ENCODE data around the gene ANO3.
"Not testable (repeated sequence)": the region's sequence is repeated elsewhere in the genome, so short reads cannot be mapped to it uniquely, and the experiment has no call there.

Gene ANO3

GRCh38 chr11:26556582-26556981 is 224.7 kb downstream of the ANO3 start:
- DNase-seq (ENCODE audit: low read depth), result no peak
- H3K4me3 ChIP-seq (ENCODE audit: low read depth, low read length), result no peak overlapping the region

- no peak for DNase-seq (ENCODE audit: low read depth)
- no peak overlapping the region for H3K4me3 ChIP-seq (ENCODE audit: low read depth, low read length)
Measured at GRCh38 chr11:26557666-26558065, 225.7 kb downstream of the ANO3 start.

GRCh38 chr11:26558190-26558589 is 226.3 kb downstream of the ANO3 start:
- DNase-seq (ENCODE audit: low read depth), result no peak
- H3K4me3 ChIP-seq (ENCODE audit: low read depth, low read length), result no peak overlapping the region

- no peak overlapping the region for H3K4me3 ChIP-seq (ENCODE audit: low read depth, low read length)
Measured at GRCh38 chr11:26569646-26570045, 237.7 kb downstream of the ANO3 start.

GRCh38 chr11:26571861-26572654 is 240.1 kb downstream of the ANO3 start, which contains the start of gene MUC15:
Gene MUC15, minus strand, starts transcription at chr11:26572263. Its CDS starts 5,169 bp downstream, at chr11:26567094.
- no peak within 1 kb of the TSS for H3K4me3 ChIP-seq (ENCODE audit: low read depth, low read length)
- DNase-seq (ENCODE audit: low read depth), result no peak

More at GRCh38 chr11:26569646-26570045, 237.7 kb downstream of the ANO3 start:
- DNase-seq (ENCODE audit: low read depth), result no peak

- H3K4me3 ChIP-seq (ENCODE audit: low read depth, low read length), result no peak overlapping the region
- no peak for DNase-seq (ENCODE audit: low read depth)
Measured at GRCh38 chr11:26572770-26573402, 241.0 kb downstream of the ANO3 start.

GRCh38 chr11:26573896-26574295 is 242.0 kb downstream of the ANO3 start:
- no peak for DNase-seq (ENCODE audit: low read depth)
- H3K4me3 ChIP-seq (ENCODE audit: low read depth, low read length), result no peak overlapping the region

GRCh38 chr11:26575946-26576345 is 244.0 kb downstream of the ANO3 start:
- DNase-seq (ENCODE audit: low read depth), result no peak
- no peak overlapping the region for H3K4me3 ChIP-seq (ENCODE audit: low read depth, low read length)

GRCh38 chr11:26578998-26579661 is 247.2 kb downstream of the ANO3 start:
- peak; percentile 70 for DNase-seq (ENCODE audit: low read depth)
- H3K4me3 ChIP-seq (ENCODE audit: low read depth, low read length), result no peak overlapping the region

GRCh38 chr11:26579683-26580082 is 247.8 kb downstream of the ANO3 start:
- DNase-seq (ENCODE audit: low read depth), result no peak

GRCh38 chr11:26580929-26581328 is 249.0 kb downstream of the ANO3 start:
- DNase-seq (ENCODE audit: low read depth), result peak; percentile 56
- no peak overlapping the region for H3K4me3 ChIP-seq (ENCODE audit: low read depth, low read length)

More at GRCh38 chr11:26579683-26580082, 247.8 kb downstream of the ANO3 start:
- no peak overlapping the region for H3K4me3 ChIP-seq (ENCODE audit: low read depth, low read length)

GRCh38 chr11:26583550-26583949 is 251.6 kb downstream of the ANO3 start:
- no peak overlapping the region for H3K4me3 ChIP-seq (ENCODE audit: low read depth, low read length)
- peak; percentile 85 for DNase-seq (ENCODE audit: low read depth)

GRCh38 chr11:26584818-26585217 is 252.9 kb downstream of the ANO3 start:
- no peak for DNase-seq (ENCODE audit: low read depth)
- H3K4me3 ChIP-seq (ENCODE audit: low read depth, low read length), result no peak overlapping the region

- no peak for DNase-seq (ENCODE audit: low read depth)
- no peak overlapping the region for H3K4me3 ChIP-seq (ENCODE audit: low read depth, low read length)
Measured at GRCh38 chr11:26587073-26587472, 255.1 kb downstream of the ANO3 start.

- no peak overlapping the region for H3K4me3 ChIP-seq (ENCODE audit: low read depth, low read length)
- no peak for DNase-seq (ENCODE audit: low read depth)
Measured at GRCh38 chr11:26593691-26594090, 261.8 kb downstream of the ANO3 start.

- H3K4me3 ChIP-seq (ENCODE audit: low read depth, low read length); DNase-seq (ENCODE audit: low read depth): not testable (repeated sequence)
Measured at GRCh38 chr11:26595207-26595865, 263.4 kb downstream of the ANO3 start.

- not testable (repeated sequence) for DNase-seq (ENCODE audit: low read depth); H3K4me3 ChIP-seq (ENCODE audit: low read depth, low read length)
Measured at GRCh38 chr11:26597049-26597689, 265.2 kb downstream of the ANO3 start.

- no peak overlapping the region for H3K4me3 ChIP-seq (ENCODE audit: low read depth, low read length)
- DNase-seq (ENCODE audit: low read depth), result no peak
Measured at GRCh38 chr11:26597899-26598298, 266.0 kb downstream of the ANO3 start.

GRCh38 chr11:26599425-26599824 is 267.5 kb downstream of the ANO3 start:
- peak; percentile 65 for DNase-seq (ENCODE audit: low read depth)
- H3K4me3 ChIP-seq (ENCODE audit: low read depth, low read length), result no peak overlapping the region

All from skeletal muscle cell (primary cell).